HEK293 (cell line): ENCODE measurements around the gene CAMK2G.

Source experiments
- CTCF ChIA-PET: fragments of 350-600 bp; formaldehyde crosslinking; extraction: SDS; loops from one replicate; lab custom pipeline; 2021; ENCODE audit warnings: antibody characterized with exemption; lab: Yijun Ruan, JAX
- POLR2A ChIA-PET: fragments of 300-600 bp; formaldehyde crosslinking; extraction: SDS; loops from one replicate; lab custom pipeline; 2020; ENCODE audit warnings: antibody characterized with exemption, inconsistent platforms; lab: Yijun Ruan, JAX
- H3K27ac ChIP-seq: fragments of 200-500 bp; sonication (Bioruptor generic); 2 replicates; pipeline ENCODE4 v1.5.1; 2014; ENCODE audit warnings: low read depth, low read length, control low read depth, inconsistent platforms; ENCODE audit errors: extremely low read depth
- H3K36me3 ChIP-seq, 2 experiments: fragments of 200-500 bp in 1 of 2; sonication (Bioruptor generic) in 1 of 2; 1 replicate in 1 of 2; 2 replicates in 1 of 2; pipeline ENCODE4 v1.5.1; 2014 to 2017; ENCODE audit warnings: inconsistent platforms in 2 of 2, low read length in 2 of 2; ENCODE audit not compliant: control insufficient read depth in 2 of 2, insufficient read depth in 1 of 2
- H3K4me1 ChIP-seq: fragments of 200-500 bp; sonication (Bioruptor generic); 2 replicates; pipeline ENCODE4 v1.5.1; 2014; ENCODE audit warnings: mild to moderate bottlenecking, low read length, inconsistent platforms; ENCODE audit not compliant: control insufficient read depth, insufficient read depth
- H3K4me3 ChIP-seq: 2 replicates; pipeline ENCODE4 v1.5.1; 2011; ENCODE audit warnings: low read depth, mild to moderate bottlenecking, control low read depth, low read length, moderate library complexity
- H3K9me3 ChIP-seq: fragments of 200-500 bp; sonication (Bioruptor generic); 2 replicates; pipeline ENCODE4 v1.5.1; 2014; ENCODE audit warnings: low read depth, low read length, inconsistent platforms; ENCODE audit not compliant: control insufficient read depth, insufficient read depth
- GLI2 ChIP-seq: fragments of 450-650 bp; formaldehyde crosslinking; IDR thresholded peaks from 2 replicates; pipeline ENCODE4; 2017; ENCODE audit warnings: missing biosample characterization, missing genetic modification characterization, low read depth, borderline replicate concordance
- KLF16 ChIP-seq: fragments of 450-650 bp; formaldehyde crosslinking; IDR thresholded peaks from 2 replicates; pipeline ENCODE4 v1.5.1; 2017; ENCODE audit warnings: missing biosample characterization, missing genetic modification characterization
- KLF17 ChIP-seq: fragments of 450-650 bp; formaldehyde crosslinking; IDR thresholded peaks from 2 replicates; pipeline ENCODE4 v1.5.1; 2016; ENCODE audit warnings: missing biosample characterization, missing genetic modification characterization
- PRDM1 ChIP-seq: fragments of 450-650 bp; formaldehyde crosslinking; IDR thresholded peaks from 2 replicates; pipeline ENCODE4; 2016; ENCODE audit warnings: missing biosample characterization, missing genetic modification characterization
- PRDM6 ChIP-seq: fragments of 450-650 bp; formaldehyde crosslinking; IDR thresholded peaks from 2 replicates; pipeline ENCODE4 v1.5.1; 2017; ENCODE audit warnings: missing biosample characterization, missing genetic modification characterization
- SETDB1 ChIP-seq: IDR thresholded peaks from one replicate; pipeline ENCODE4 v1.6.1; 2017; ENCODE audit warnings: mild to moderate bottlenecking, low read length, moderate library complexity, mixed read lengths; ENCODE audit not compliant: insufficient read length
- ZBTB6 ChIP-seq: fragments of 450-650 bp; formaldehyde crosslinking; IDR thresholded peaks from 2 replicates; pipeline ENCODE4 v1.5.1; 2017; ENCODE audit warnings: missing biosample characterization, missing genetic modification characterization
- ZNF148 ChIP-seq: fragments of 450-650 bp; formaldehyde crosslinking; IDR thresholded peaks from 2 replicates; pipeline ENCODE4 v1.5.0; 2017; ENCODE audit warnings: missing biosample characterization, missing genetic modification characterization, borderline replicate concordance
- ZNF174 ChIP-seq: fragments of 450-650 bp; formaldehyde crosslinking; IDR thresholded peaks from 2 replicates; pipeline ENCODE4 v1.5.0; 2017; ENCODE audit warnings: missing biosample characterization, mild to moderate bottlenecking, missing genetic modification characterization
- ZNF221 ChIP-seq: fragments of 450-650 bp; formaldehyde crosslinking; IDR thresholded peaks from 2 replicates; pipeline ENCODE4 v1.5.1; 2017; ENCODE audit warnings: missing biosample characterization, missing genetic modification characterization, borderline replicate concordance
- ZNF398 ChIP-seq: fragments of 450-650 bp; formaldehyde crosslinking; IDR thresholded peaks from 2 replicates; pipeline ENCODE4 v1.5.1; 2017; ENCODE audit warnings: missing biosample characterization, missing genetic modification characterization
- ZNF510 ChIP-seq: fragments of 450-650 bp; formaldehyde crosslinking; IDR thresholded peaks from 2 replicates; pipeline ENCODE4 v1.5.1; 2018; ENCODE audit warnings: mild to moderate bottlenecking, missing genetic modification characterization, missing biosample characterization; ENCODE audit not compliant: insufficient replicate concordance
- ZNF530 ChIP-seq: fragments of 450-650 bp; formaldehyde crosslinking; IDR thresholded peaks from 2 replicates; pipeline ENCODE4 v1.5.1; 2016; ENCODE audit warnings: low read depth, missing biosample characterization, missing genetic modification characterization
- ZNF596 ChIP-seq: fragments of 450-650 bp; IDR thresholded peaks from 2 replicates; pipeline ENCODE4 v1.5.0; 2018; ENCODE audit warnings: missing biosample characterization, mild to moderate bottlenecking, missing genetic modification characterization, moderate library complexity
- ZNF621 ChIP-seq: fragments of 450-650 bp; formaldehyde crosslinking; IDR thresholded peaks from 2 replicates; pipeline ENCODE4 v1.5.1; 2017; ENCODE audit warnings: missing biosample characterization, missing genetic modification characterization
- ZNF626 ChIP-seq: fragments of 450-650 bp; sonication (Bioruptor Pico); formaldehyde crosslinking; IDR thresholded peaks from 2 replicates; pipeline ENCODE4 v1.5.1; 2018; ENCODE audit warnings: missing biosample characterization, missing genetic modification characterization, inconsistent platforms
- ZNF629 ChIP-seq: fragments of 450-650 bp; formaldehyde crosslinking; IDR thresholded peaks from 2 replicates; pipeline ENCODE4 v1.5.1; 2017; ENCODE audit warnings: missing biosample characterization, missing genetic modification characterization
- ZNF658 ChIP-seq: fragments of 450-650 bp; formaldehyde crosslinking; IDR thresholded peaks from 2 replicates; pipeline ENCODE4; 2016; ENCODE audit warnings: missing biosample characterization, missing genetic modification characterization
- ZNF670 ChIP-seq: fragments of 450-650 bp; formaldehyde crosslinking; IDR thresholded peaks from 2 replicates; pipeline ENCODE4 v1.5.1; 2016; ENCODE audit warnings: missing biosample characterization, missing genetic modification characterization, low read depth
- ZNF843 ChIP-seq: fragments of 450-650 bp; formaldehyde crosslinking; IDR thresholded peaks from 2 replicates; pipeline ENCODE4 v1.5.1; 2016; ENCODE audit warnings: missing biosample characterization, missing genetic modification characterization

CAMK2G gene

GRCh38 chr10:73867126-73867807 lies 7.1 kb downstream of the CAMK2G start:
- peaks cover 0 to 78% of the 10 kb centered on the region in 2 experiments; a peak in 1 of 3 replicates for H3K36me3 ChIP-seq
- ChIA-PET CTCF (interaction anchor here (0.9 to 1.0 kb wide), 3 partner anchors 13 to 214 kb away, joined by 3 to 6 read pairs (median 4); no protein-coding TSS in a partner anchor), POLR2A (no interaction called here)
- no peak overlapping the region for H3K4me3 ChIP-seq
- H3K4me1 ChIP-seq, result peaks cover 6% of the 10 kb centered on the region; the same call in 1 of the 2 replicates
- H3K9me3 ChIP-seq, result no peaks in the 10 kb centered on the region
- no peak overlapping the region for H3K27ac ChIP-seq
- TF ChIP-seq ZNF148 (tag by site-specific recombination) (no peak), PRDM6 (no peak), ZNF174 (tag by site-specific recombination) (no peak), ZNF398 (tag by site-specific recombination) (no peak), ZBTB6 (tag by site-specific recombination) (no peak), ZNF510 (no peak), ZNF843 (no peak), SETDB1 (no peak), ZNF596 (tag by site-specific recombination) (no peak), KLF17 (tag by site-specific recombination) (no peak), ZNF626 (tag by site-specific recombination) (no peak)

GRCh38 chr10:73866621-73867020 lies 7.7 kb downstream of the CAMK2G start:
- no peak overlapping the region for H3K4me3 ChIP-seq
- H3K9me3 ChIP-seq, result no peaks in the 10 kb centered on the region
- H3K36me3 ChIP-seq, result peaks cover 0 to 76% of the 10 kb centered on the region in 2 experiments; a peak in 1 of 3 replicates
- CTCF ChIA-PET, result no interaction called here
- H3K27ac ChIP-seq, result no peak overlapping the region
- peaks cover 3% of the 10 kb centered on the region; the same call in 1 of the 2 replicates for H3K4me1 ChIP-seq
- POLR2A ChIA-PET, result no interaction called here
- TF ChIP-seq ZNF530 (no peak), ZBTB6 (tag by site-specific recombination) (no peak), ZNF629 (no peak), ZNF658 (no peak), ZNF670 (no peak), ZNF221 (no peak), KLF17 (tag by site-specific recombination) (no peak), PRDM1 (tag by site-specific recombination) (no peak), KLF16 (no peak), GLI2 (tag by site-specific recombination) (no peak), ZNF621 (tag by site-specific recombination) (no peak)
